Neural progenitor cell (in vitro differentiated cells): ENCODE measurements around the gene POLE3.

ENCODE experiments used
- EZH2 ChIP-seq: fragments of 200-600 bp; sonication (generic); IDR thresholded peaks from 2 replicates; pipeline ENCODE4 v1.6.1; 2017; ENCODE audit warnings: antibody characterized with exemption, mild to moderate bottlenecking, moderate library complexity
- EZH2phosphoT487 ChIP-seq: fragments of 200-600 bp; sonication (generic); IDR thresholded peaks from 2 replicates; pipeline ENCODE4 v1.6.1; 2017; ENCODE audit warnings: antibody characterized with exemption
- TF ChIP-seq, protein P1 (sequence below): fragments of 200-600 bp; sonication (generic); IDR thresholded peaks from 2 replicates; pipeline ENCODE4 v1.5.1; 2017; ENCODE audit warnings: antibody characterized with exemption, mild to moderate bottlenecking

DNA sequence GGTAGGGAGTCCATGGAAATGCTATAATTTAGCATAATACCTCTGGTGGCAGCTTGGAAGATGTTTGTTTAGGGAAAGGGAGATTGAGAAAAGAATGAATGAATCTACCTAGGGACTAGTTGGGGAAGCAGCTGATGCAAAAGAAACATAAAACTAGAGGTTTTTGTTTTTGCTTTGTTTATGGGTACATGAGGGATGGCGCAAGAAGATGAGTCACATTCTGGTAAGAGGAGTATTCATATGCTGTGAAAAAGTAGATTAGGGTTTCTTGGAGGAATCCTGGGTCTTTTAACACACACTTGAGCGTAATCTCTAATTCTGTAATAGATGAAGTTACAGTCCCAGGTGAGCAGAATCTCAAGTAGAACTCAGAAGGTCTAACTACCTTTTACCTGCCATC is 17.2 kb upstream of the POLE3 start:
- TF ChIP-seq, protein P1, sequence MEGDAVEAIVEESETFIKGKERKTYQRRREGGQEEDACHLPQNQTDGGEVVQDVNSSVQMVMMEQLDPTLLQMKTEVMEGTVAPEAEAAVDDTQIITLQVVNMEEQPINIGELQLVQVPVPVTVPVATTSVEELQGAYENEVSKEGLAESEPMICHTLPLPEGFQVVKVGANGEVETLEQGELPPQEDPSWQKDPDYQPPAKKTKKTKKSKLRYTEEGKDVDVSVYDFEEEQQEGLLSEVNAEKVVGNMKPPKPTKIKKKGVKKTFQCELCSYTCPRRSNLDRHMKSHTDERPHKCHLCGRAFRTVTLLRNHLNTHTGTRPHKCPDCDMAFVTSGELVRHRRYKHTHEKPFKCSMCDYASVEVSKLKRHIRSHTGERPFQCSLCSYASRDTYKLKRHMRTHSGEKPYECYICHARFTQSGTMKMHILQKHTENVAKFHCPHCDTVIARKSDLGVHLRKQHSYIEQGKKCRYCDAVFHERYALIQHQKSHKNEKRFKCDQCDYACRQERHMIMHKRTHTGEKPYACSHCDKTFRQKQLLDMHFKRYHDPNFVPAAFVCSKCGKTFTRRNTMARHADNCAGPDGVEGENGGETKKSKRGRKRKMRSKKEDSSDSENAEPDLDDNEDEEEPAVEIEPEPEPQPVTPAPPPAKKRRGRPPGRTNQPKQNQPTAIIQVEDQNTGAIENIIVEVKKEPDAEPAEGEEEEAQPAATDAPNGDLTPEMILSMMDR = no peak
- TF ChIP-seq EZH2phosphoT487 (no peak), EZH2 (no peak)
